Astrocyte (in vitro differentiated cells and primary cell): Measurements from ENCODE around the gene TRABD2A. TPM values are rescaled to one million over a fixed set of nuclear protein-coding genes. Genes with fewer than 3 reads are reported as not detected.

ENCODE experiments used
- DNase-seq: peaks from one replicate; pipeline ENCODE4 v3.0.0-alpha.2; 2010; ENCODE audit warnings: low read depth
- FAIRE-seq: peaks from 2 replicates; lab custom pipeline; 2011; peaks lifted over from hg19 to GRCh38; lab: Jason Lieb, UNC
- H2AFZ ChIP-seq: 2 replicates; pipeline ENCODE4 v1.6.0; 2012; ENCODE audit warnings: low read depth, low read length, inconsistent platforms
- H3K27ac ChIP-seq: 2 replicates; pipeline ENCODE4 v1.5.1; 2011; ENCODE audit warnings: low read depth, low read length, inconsistent platforms
- H3K27me3 ChIP-seq: 2 replicates; pipeline ENCODE4 v1.6.0; 2011; ENCODE audit warnings: low read length, inconsistent platforms; ENCODE audit not compliant: insufficient read depth
- H3K36me3 ChIP-seq: 2 replicates; pipeline ENCODE4 v1.5.1; 2011; ENCODE audit warnings: low read length, inconsistent platforms; ENCODE audit not compliant: insufficient read depth
- H3K4me1 ChIP-seq: 2 replicates; pipeline ENCODE4 v1.5.1; 2011; ENCODE audit warnings: low read length, inconsistent platforms; ENCODE audit not compliant: insufficient read depth
- H3K4me2 ChIP-seq: 2 replicates; pipeline ENCODE4 v1.6.0; 2012; ENCODE audit warnings: low read length, inconsistent platforms
- H3K4me3 ChIP-seq: 2 replicates; pipeline ENCODE4 v1.5.1; 2011; ENCODE audit warnings: low read depth, mild to moderate bottlenecking, low read length, inconsistent platforms; ENCODE audit not compliant: insufficient read depth
- H3K79me2 ChIP-seq: 2 replicates; pipeline ENCODE4 v1.6.0; 2012; ENCODE audit warnings: mild to moderate bottlenecking, low read length, inconsistent platforms; ENCODE audit not compliant: insufficient read depth
- H3K9ac ChIP-seq: 2 replicates; pipeline ENCODE4 v1.6.0; 2012; ENCODE audit warnings: mild to moderate bottlenecking, low read length, inconsistent platforms
- H3K9me3 ChIP-seq: 2 replicates; pipeline ENCODE4 v1.5.1; 2012; ENCODE audit warnings: low read depth, mild to moderate bottlenecking, low read length, inconsistent platforms; ENCODE audit not compliant: insufficient read depth
- H4K20me1 ChIP-seq: 2 replicates; pipeline ENCODE4 v1.6.0; 2012; ENCODE audit warnings: low read length, inconsistent platforms; ENCODE audit not compliant: insufficient read depth
- H3K27ac Mint-ChIP-seq: one replicate; pipeline ENCODE4 v1.8.0; 2021; ENCODE audit warnings: mild to moderate bottlenecking, mixed read lengths; ENCODE audit not compliant: unreplicated experiment
- H3K27me3 Mint-ChIP-seq: one replicate; pipeline ENCODE4 v1.8.0; 2021; ENCODE audit warnings: low read depth, mixed read lengths; ENCODE audit not compliant: unreplicated experiment
- H3K36me3 Mint-ChIP-seq: one replicate; pipeline ENCODE4 v1.8.0; 2021; ENCODE audit warnings: low read depth, mixed read lengths; ENCODE audit not compliant: unreplicated experiment
- H3K4me1 Mint-ChIP-seq: one replicate; pipeline ENCODE4 v1.8.0; 2021; ENCODE audit warnings: low read depth, mixed read lengths; ENCODE audit not compliant: unreplicated experiment
- H3K4me3 Mint-ChIP-seq: one replicate; pipeline ENCODE4 v1.8.0; 2021; ENCODE audit warnings: mild to moderate bottlenecking, moderate library complexity, mixed read lengths; ENCODE audit not compliant: unreplicated experiment
- H3K9me3 Mint-ChIP-seq: one replicate; pipeline ENCODE4 v1.8.0; 2021; ENCODE audit warnings: mild to moderate bottlenecking, mixed read lengths; ENCODE audit not compliant: unreplicated experiment
- CTCF ChIP-seq: IDR thresholded peaks from 2 replicates; pipeline ENCODE4 v1.5.1; 2011; ENCODE audit warnings: low read depth, mild to moderate bottlenecking, inconsistent platforms, low read length, moderate library complexity; ENCODE audit not compliant: insufficient read depth
- EZH2 ChIP-seq: IDR thresholded peaks from 2 replicates; pipeline ENCODE4 v1.6.1; 2012; ENCODE audit warnings: mild to moderate bottlenecking, low read length, inconsistent platforms; ENCODE audit not compliant: insufficient read depth
- total RNA-seq: library from RNA; stranded (reverse); gene quantifications from 2 replicates; pipeline ENCODE4 v1.2.1, GENCODE V29; 2021

Gene TRABD2A
- total RNA-seq, 1 donor from 2014 or later: 2.6 TPM

- Histone ChIP-seq H3K36me3 (no peaks in the 10 kb centered on the region), H3K4me2 (no peak overlapping the region), H3K79me2 (no peaks in the 10 kb centered on the region), H4K20me1 (no peaks in the 10 kb centered on the region), H3K27me3 (no peaks in the 10 kb centered on the region), H3K9me3 (no peaks in the 10 kb centered on the region), H3K27ac (no peak overlapping the region), H3K9ac (no peak overlapping the region), H3K4me1 (no peaks in the 10 kb centered on the region), H3K4me3 (no peak overlapping the region), H2AFZ (no peak overlapping the region)
- FAIRE-seq (no peak), DNase-seq (no peak)
- H3K36me3 Mint-ChIP-seq: no peaks in the 10 kb centered on the region
- peaks cover 4% of the 10 kb centered on the region for H3K9me3 Mint-ChIP-seq
- H3K4me1 Mint-ChIP-seq: no peaks in the 10 kb centered on the region
- no peak overlapping the region for H3K4me3 Mint-ChIP-seq
- TF ChIP-seq EZH2 (no peak), CTCF (no peak)
- H3K27me3 Mint-ChIP-seq: peaks cover 7% of the 10 kb centered on the region
- H3K27ac Mint-ChIP-seq: no peak overlapping the region
Observed at GRCh38 chr2:84823229-84823628, 57.7 kb downstream of the TRABD2A start.

- FAIRE-seq: no peak
- H3K9ac ChIP-seq: no peak overlapping the region
- Mint-ChIP-seq H3K9me3 (no peaks in the 10 kb centered on the region), H3K27ac (no peak overlapping the region), H3K4me1 (no peaks in the 10 kb centered on the region), H3K27me3 (peaks cover 3% of the 10 kb centered on the region), H3K4me3 (no peak overlapping the region), H3K36me3 (no peaks in the 10 kb centered on the region)
- no peaks in the 10 kb centered on the region for H4K20me1 ChIP-seq
- H3K4me1 ChIP-seq: no peaks in the 10 kb centered on the region
- H3K4me2 ChIP-seq: no peak overlapping the region
- no peak for DNase-seq
- no peak overlapping the region for H2AFZ ChIP-seq
- TF ChIP-seq CTCF: no peak
- TF ChIP-seq EZH2: no peak
- H3K9me3 ChIP-seq: no peaks in the 10 kb centered on the region
- H3K79me2 ChIP-seq: no peaks in the 10 kb centered on the region
- no peaks in the 10 kb centered on the region for H3K27me3 ChIP-seq
- no peak overlapping the region for H3K4me3 ChIP-seq
- H3K36me3 ChIP-seq: no peaks in the 10 kb centered on the region
- no peak overlapping the region for H3K27ac ChIP-seq
Observed at GRCh38 chr2:84821806-84822205, 59.1 kb downstream of the TRABD2A start.

- H3K9ac ChIP-seq: no peak overlapping the region
- FAIRE-seq (no peak), DNase-seq (no peak)
- no peaks in the 10 kb centered on the region for H3K4me1 ChIP-seq
- Mint-ChIP-seq H3K4me3 (no peak overlapping the region), H3K4me1 (peaks cover 4% of the 10 kb centered on the region), H3K27me3 (no peaks in the 10 kb centered on the region), H3K27ac (no peak overlapping the region), H3K36me3 (peaks cover 2% of the 10 kb centered on the region), H3K9me3 (no peaks in the 10 kb centered on the region)
- H4K20me1 ChIP-seq: no peaks in the 10 kb centered on the region
- H3K79me2 ChIP-seq: no peaks in the 10 kb centered on the region
- H3K27ac ChIP-seq: no peak overlapping the region
- no peak overlapping the region for H3K4me2 ChIP-seq
- H3K36me3 ChIP-seq: no peaks in the 10 kb centered on the region
- H3K4me3 ChIP-seq: no peak overlapping the region
- no peak overlapping the region for H2AFZ ChIP-seq
- no peaks in the 10 kb centered on the region for H3K9me3 ChIP-seq
- H3K27me3 ChIP-seq: no peaks in the 10 kb centered on the region
- TF ChIP-seq EZH2 (no peak), CTCF (no peak)
Observed at GRCh38 chr2:84817239-84817655, 63.6 kb downstream of the TRABD2A start.
